Anterior cingulate cortex (tissue), 58 donors: ENCODE data around the gene EEF1G.
"Not testable (repeated sequence)": the region's sequence is repeated elsewhere in the genome, so short reads cannot be mapped to it uniquely, and the experiment has no call there.

Source experiments
- DNase-seq, 58 donors: peaks; one replicate each; lab custom pipeline; 2025; lab: John Stamatoyannopoulos, UW

The EEF1G gene

DNA sequence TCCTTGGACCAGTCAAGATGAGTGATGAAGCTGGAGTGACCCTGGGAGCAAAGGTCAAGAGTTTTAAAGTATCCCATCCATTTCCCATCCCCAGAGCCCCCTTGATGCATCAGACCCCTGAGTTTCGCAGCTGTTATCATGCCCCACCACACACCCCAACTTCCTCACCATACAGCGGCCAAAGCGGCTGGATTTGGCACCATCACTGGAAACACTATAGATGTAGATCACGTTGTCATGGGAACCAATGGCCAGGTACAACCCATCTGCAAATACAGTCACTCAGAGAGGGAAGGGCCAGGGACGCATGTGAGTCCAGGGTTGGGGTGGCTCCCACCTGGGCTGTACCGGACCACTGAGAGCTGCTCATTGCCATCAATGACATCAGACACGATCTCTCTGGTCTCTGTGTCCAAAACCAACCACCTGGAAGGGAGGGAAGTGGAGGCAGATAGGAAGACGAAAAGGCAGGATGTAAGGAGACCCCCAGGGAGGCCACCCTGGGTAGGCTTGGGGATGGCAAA lies 30.1 kb upstream of the EEF1G start:
- no peak for DNase-seq

DNA sequence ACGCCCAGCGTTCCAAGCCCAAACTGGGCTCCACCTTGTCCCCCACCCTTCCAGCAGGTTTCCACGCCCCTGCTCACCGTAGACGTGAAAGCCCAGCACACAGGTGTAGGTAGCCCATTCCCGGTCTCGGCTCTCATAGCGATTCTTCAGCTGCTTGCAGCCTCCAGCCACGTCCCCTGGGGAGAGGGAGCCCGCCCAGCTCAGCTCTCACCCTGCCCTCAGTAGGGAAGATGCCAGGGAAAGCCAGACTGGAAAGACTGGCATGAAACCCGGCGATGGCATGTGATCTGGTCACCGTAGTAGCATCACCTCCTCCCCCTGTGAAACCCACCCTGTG lies 29.3 kb upstream of the EEF1G start:
- DNase-seq: no peak

DNA sequence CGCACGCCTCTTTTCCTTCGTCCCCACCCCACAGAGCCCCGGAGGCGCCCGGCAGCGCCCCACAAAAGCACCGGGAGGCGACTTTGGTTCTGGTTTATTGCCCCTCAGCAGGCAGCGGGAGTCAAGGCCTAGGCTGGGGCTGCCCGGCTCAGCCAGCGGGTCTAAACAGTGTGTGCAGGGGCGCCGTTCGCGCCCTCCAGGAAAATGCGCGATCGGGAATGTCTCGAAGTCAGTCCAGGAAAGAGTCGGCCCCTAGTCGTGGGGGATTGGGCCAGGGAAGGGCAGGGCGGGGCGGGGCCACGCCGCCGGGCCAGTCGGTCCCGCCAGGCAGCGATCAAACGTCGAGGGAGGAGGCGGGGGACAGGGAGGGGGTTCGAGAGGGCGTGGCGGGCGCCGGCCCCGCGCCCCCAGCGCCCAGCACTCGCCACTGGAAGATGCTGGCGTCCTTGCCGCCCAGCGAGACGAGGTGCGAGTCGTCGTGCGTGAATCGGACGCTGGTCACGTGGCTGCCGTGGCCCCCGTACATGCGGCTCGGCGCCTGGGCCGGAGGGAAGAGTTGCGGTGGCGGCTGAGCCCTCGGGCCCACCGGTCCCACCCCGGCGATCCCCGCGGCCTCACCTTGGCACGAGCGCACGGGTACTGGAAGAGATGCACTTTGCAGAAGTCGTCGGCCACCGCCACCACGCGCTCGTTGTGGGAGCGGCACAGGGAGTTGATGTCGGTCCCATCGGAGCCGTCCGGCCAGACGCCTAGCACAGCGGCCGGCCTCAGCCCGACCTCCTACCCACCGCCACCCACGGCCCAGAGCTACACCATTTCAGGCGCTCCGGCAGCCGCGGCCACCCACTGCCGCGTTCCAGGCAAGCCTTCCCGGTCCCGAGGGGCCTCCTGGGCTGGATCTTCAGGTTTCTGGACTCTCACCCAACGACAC lies 28.7 kb upstream of the EEF1G start:
- peak in 50 of 58 donors; percentile 35 to 87 (median 74) for DNase-seq

DNA sequence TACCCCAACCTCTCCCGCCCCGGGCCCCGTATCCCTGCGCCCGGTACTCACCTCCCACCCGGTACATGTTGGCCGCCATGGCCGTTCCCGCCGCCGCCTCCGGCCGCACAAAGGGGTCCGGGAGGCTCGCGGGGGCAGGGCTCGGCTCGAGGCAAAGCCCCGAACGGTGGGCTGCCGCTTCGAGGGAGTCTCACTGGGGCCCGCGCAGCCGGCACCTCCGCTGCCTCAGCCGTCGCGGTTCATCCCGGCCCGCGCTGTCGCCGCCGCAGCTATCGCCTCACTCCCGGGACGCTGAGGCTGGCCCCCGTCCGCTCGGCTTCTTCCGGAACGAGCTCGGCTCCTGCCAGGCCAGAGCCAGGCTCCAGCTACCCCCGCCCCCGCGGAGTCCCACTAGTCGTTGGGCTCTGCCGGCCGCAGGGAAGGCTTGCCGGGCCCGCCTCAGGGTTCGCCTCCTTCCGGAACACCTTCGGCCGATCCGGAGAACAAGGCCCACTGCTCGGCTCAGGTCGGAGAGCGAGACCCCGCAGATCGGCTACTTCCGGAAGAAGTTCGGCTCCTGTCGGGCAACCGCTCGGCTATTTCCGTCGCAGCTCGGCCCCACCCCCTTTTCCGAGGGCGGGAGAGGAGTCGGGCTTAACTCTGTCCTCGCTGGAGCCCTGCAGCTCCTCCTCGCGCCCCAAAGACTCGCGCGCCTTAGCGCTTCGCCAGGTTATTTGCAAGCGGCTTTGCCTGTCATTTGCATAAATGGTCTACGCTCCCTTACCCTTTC lies 27.9 kb upstream of the EEF1G start, which contains the start of gene MTA2:
Gene MTA2, minus strand, starts transcription at position 494 of the 769 bp plus-strand sequence. Its CDS starts 415 bp downstream, at position 79.
- DNase-seq: peak; percentile 77 to 99 (median 96)

DNA sequence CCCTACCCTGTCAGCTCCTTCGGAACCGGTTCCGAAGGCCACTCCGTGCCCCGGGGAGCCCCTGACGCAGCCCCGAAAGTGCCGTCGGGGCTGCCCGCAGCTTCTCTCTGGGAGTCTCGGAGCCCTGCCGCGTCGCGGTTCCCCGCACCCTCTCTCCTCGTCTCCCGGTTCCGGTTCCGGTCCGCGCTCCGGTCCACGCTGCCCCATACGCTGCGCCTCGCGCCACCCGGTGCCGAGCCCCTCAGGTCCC lies 27.4 kb upstream of the EEF1G start:
- DNase-seq: peak in 12 of 58 donors; percentile 20 to 65 (median 46)

DNA sequence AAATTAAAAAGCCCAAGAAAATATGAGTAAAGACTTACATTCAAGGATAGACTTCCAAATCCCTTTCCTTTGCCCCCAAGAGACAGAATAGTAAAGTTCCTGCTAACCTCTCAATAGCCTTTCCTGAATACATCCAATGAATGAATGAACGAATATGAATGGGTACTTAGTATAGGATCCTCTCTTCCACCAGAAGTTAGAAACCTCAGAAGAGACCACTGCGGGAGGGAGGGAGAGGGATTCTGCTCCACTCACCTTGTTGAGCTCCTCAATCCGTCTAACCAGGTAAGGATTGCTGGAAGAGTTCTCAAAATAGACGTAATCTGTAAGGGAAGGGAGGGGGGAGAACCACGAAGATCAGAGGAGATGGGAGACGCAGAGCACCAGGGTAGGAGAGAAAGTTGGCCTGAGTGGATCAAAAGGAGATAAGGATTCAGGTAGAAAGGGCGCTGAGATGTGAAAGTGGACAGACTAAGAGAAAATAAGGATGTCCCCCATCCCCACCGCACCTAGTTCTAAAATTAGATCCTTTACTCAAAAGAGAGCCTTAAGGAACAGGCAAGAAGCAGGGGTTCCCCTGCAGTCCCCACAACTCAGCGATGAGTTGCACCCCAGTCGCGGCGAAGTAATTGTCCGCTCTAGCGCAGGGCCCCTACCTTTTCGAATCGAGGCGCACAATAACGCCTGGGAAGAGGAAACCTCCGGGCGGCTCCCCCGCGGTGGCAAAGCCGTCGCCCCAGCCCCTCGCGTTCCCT lies 26.9 kb upstream of the EEF1G start:
- DNase-seq: peak in 1 of 58 donors; percentile 29

DNA sequence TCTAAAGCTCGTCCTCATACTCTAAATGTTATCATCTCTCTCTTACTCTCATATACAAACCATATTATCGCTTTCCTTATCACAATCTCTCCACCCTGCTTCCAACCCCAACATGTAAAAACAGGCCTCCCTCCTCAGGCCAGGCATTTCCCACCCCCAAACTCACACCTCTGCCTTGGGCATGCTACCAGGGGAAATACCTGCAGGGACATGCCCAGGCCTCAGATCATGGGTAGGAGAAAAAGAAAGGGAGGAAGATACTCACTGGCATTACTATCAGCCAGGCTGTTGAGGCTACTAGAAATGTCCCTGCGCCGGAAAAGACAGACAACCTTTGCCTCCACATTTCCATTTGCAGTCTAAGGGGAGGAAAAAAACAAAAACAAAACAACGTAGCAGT lies 26.2 kb upstream of the EEF1G start:
- DNase-seq: no peak

DNA sequence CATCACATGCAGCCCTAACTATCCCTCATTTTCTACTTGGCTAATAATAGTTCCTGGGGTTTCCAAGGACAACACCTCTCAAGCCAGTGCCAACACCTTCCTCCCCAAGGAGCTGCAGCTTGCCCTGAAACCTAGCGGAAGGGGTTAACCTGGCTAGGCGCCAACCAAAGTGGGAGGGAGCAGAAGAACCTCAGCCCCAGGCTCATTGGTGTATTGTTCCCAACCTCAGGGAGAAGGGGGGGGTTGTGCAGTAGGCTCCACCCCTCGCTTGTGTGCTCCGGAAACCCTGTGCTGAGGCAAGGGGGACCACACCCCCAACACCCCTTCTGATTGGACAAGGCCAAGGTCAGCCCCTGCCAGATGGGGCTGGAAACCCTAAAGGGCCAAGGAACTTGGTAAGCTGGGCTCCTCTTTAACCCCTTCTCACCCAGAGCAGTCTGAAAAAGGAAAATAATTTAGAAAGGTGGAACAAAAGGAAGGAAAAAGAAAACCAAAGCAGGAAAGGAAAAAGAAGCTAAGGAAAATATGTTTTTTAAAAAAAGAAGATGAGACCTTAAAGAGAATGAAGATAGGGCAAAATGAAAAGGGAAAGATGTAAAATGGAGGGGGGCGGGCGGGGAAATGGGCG lies 25.5 kb upstream of the EEF1G start:
- DNase-seq: peak in 57 of 58 donors; percentile 14 to 95 (median 84)

DNA sequence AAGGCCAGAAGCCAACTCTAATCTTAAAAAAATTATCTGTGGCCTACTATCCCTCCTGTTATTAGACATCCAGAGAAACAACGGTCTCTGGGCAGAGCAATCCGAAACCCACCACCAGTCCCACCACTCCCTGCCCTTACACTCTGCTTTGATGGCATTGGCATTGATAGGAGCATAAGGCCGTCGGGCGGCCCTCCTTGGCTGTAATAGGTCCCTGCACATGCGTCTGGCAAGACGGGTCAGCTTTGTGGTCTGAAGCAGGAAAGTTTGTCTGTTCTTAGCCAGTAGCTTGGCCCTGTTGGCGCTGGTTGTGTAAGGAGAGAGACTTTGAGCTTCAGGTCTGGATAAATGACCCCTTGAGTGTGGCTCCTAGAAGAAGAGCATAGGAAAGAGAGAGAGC lies 21.4 kb upstream of the EEF1G start:
- no peak for DNase-seq

DNA sequence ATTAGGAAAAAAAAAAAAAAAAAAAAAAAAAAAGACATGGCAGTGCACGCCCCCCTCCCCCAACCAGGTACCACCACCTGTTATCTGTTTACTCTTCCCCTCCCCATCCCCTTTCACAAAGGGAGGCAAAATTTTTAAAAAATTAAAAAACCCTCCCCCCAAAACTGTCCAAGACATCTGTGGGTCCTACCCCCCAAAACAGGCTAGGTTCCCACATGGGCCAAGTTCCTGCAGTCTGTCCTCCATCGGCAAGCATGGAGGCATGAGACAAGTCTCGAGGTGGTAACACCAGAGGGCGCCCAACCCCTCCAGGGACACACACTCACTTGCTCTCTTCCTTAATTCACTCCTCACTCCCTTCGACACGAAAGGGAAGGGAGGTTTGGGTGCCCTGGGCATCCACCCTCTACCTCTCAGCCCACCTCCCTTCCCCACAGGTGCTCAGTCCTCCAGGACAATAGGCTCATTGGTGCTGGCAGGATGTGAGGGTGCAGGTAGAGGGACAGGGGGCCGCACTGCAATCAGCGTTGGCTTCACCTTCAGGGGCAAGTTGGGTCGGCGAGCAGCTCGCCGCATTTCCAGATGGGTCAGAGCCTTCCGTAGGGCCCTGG lies 19.8 kb upstream of the EEF1G start:
- DNase-seq: peak in 46 of 58 donors; percentile 14 to 79 (median 51)

DNA sequence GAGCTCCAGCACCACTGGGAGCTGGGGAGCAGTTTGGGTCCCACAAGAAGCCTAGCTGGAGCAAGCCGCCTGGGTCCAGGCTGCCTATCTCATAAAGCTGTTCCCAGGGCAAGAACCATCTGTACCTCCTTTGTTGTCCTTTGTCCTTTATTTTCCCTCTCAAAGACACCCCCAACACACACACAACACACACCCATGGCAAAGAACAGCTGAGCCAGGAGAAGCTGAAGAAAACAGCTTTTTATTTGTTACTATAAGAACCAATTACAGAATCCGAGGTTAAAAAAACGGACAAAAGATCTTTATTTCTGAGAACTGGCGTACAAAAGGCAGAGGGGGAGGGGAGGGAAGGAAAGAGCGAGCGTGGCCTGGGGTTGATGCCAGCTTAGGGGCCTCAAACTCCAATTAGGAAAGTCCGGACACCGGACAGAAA lies 19.3 kb upstream of the EEF1G start:
- peak in 34 of 58 donors; percentile 10 to 76 (median 50) for DNase-seq

DNA sequence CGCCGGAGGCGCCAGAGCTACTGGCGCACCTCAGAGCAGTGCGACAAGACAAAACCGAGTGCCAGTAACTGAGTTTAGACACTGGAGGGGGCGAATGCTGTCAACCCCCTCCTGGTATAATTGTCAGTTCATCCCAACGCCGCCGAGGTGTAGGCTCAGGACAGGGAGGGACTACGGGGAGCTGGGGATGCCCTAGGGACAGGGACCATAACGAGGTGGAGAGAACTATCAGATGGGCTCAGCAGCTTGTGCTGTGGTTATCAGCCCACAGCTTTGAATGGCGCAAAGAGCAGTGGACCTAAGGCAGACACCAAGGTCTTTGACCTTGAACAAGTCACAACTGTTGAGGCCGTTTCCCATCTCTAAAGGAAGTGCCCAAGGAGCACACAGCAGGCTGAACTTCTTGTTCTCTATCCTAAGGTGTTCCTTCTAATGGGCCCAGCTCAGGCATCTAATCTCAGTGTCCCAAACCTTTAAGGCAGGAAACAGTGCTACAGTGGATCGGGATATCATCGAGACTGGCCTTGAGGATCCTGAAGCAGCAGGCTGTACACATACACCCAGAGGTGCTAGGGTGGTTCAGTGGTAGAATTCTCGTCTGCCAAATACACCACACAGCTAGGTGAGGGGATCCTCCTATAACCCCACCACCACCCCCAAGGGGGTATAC lies 18.6 kb upstream of the EEF1G start:
- peak in 1 of 58 donors; percentile 70 for DNase-seq

DNA sequence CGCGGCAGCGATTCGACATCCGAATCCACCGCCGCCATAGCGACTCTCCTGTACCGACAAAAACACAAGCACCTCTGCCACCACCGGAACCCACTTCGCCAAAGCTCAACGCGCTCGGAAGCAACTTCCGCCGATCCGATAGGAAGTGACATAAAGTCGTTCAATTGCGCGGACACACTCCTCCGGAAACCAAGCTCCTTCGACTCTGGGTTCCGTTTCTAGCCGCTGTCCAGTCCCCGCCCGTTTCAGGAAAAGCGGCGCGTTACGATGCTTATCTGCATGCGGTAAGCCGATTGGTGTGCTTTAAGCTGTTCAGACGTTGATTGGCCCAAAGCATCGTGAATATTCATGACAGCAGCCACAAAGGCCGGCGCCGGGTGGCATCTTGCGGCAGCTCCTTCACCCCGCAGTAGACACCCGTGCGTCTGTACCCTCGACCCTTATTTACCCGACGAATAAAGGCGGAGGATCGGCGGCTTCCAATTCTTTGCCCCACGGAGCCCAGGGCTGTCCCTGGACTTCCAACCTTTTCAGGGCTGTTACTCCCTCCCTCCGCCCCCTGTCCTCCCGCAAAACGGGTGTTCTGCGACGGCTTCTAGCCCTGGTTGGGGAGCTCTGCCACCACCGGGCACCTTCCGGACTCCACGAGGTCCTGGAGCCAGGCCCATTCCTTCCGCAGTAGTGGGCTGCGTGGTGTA lies 17.9 kb upstream of the EEF1G start, which contains the start of gene TUT1:
Gene TUT1, minus strand, starts transcription at position 76 of the 698 bp plus-strand sequence. Its CDS starts 38 bp downstream, at position 38.
- DNase-seq: peak; percentile 80 to 99 (median 97)

DNA sequence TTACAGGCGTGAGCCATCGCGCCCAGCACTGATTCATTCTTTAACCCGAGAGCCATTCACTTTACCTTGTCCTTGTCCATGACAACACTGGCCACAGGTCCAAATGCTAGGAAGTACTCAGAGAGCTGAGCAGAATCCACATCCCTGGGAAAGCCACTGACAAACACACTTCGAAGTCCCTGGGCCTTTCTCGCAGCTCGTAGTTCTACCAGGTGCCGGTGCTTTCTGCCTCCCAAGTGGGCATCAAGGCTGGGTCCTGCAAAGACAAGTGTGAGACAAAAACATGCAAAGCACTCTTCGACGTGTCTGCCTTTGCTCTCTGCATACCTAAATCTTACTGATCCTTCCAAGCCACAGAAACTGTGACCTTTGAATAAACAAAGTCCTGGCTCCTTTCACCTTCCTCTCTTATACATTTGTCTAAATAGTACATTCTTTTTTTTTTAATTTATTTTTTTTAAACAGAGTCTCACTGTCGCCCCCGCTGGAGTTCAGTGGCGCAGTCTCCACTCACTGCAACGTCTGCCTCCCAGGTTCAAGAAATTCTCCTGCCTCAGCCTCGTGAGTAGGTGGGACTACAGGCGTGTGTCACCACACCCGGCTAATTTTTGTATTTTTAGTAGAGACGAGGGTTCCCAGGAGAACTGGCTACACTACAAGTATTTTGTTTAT lies 15.4 kb upstream of the EEF1G start:
- DNase-seq: no peak

DNA sequence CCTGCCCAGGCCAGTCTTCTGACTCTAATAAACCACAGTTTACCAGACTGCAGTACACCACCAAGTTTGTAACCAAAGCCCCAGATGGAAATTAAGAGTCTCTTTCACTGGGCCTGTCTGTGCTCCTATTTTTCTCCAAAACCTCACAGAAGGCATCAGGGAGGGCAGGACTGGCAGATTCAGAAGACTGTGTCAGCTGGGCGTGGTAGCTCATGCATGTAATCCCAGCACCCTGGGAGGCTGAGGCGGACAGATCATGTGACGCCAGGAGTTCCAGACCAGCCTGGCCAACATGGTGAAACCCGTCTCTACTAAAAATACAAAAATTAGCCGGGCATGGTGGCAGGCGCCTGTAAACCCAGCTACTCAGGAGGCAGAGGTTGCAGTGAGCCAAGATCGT lies 11.7 kb upstream of the EEF1G start:
- not testable (repeated sequence) for DNase-seq

DNA sequence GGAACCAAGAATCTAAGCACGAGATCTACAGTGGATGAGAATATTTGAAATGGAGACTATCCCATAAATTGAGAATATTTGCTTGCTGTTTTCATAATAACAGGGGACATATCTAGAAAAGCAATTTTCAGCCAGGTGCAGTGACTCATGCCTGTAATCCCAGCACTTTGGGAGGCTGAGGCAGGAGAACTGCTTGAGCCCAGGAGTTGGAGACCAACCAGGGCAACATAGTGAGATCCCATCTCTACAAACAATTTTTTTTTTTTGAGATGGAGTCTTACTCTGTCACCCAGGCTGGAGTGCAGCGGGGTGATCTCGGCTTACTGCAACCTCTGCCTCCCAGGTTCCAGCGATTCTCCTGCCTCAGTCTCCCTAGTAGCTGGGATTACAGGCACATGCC lies 8.0 kb upstream of the EEF1G start:
- DNase-seq: not testable (repeated sequence)

DNA sequence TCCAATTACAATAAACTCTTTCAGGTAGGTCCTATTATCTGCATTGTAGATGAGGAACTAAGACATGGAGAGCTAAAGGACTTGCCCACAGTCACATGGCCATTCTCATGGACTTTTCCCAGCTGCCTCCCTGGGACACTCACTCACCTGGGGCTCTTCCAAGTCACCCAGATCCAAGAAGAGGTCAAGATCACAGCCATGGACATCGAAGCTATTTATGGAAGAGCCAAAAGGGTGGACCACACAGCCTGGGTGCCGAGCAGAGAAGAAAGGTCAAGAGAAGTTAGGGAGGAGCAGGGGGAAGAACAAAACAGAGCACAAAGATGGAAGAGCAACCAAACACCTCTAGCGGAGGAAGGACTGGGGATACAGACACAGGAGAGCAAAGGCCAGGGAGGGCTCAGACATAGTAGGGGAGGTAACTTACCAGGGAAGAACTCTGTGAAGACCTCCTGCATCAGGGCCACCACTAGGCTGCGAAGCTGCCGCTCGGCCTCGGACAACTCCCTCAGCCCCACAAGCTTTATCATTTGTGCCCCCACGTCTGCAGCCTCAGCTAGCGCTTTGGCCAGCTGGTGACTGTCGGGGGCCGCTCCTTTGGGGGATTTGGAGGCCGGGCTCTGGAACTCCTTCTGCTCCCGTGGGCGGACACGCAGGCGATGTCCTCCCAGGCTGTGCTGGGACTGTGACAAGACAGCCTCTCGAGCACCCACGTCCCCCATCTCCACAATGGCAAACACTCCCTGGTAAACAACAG lies 7.4 kb upstream of the EEF1G start:
- no peak for DNase-seq
